Measurements from ENCODE around the gene GOLGA6L9.

DNA sequence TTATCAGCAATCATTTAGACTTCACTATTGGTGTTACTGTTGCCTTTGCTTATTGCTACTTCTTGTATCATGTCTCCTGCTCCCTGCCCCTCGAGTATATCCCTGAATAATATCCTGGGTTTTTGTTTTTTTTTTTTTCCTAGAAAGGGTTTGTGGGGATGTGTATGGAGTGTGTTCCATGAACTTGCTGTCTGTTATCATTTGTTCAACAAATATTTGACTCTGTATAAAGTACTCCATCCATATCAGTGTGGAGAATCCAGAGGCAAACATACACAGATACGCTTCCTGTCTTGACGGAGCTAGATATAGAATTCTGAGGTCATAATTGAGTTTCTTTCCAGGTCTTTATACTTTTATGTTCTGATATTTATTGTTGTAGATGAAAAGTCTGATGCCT is 31.8 kb upstream of the GOLGA6L9 start:
- TF ChIP-seq ZFP30 (CRISPR knock-in tag; IDR thresholded peaks at IDR 0.05) (no peak), SNAI2 (CRISPR knock-in tag; IDR thresholded peaks at IDR 0.05) (no peak), ESRRG (CRISPR knock-in tag; IDR thresholded peaks at IDR 0.05) (no peak), ARNTL (CRISPR knock-in tag; IDR thresholded peaks at IDR 0.05; ENCODE audit: borderline replicate concordance, low read depth) (no peak), TCF4 (CRISPR knock-in tag; IDR thresholded peaks at IDR 0.05; ENCODE audit: borderline replicate concordance) (no peak)
- TF ChIP-seq, protein P1, sequence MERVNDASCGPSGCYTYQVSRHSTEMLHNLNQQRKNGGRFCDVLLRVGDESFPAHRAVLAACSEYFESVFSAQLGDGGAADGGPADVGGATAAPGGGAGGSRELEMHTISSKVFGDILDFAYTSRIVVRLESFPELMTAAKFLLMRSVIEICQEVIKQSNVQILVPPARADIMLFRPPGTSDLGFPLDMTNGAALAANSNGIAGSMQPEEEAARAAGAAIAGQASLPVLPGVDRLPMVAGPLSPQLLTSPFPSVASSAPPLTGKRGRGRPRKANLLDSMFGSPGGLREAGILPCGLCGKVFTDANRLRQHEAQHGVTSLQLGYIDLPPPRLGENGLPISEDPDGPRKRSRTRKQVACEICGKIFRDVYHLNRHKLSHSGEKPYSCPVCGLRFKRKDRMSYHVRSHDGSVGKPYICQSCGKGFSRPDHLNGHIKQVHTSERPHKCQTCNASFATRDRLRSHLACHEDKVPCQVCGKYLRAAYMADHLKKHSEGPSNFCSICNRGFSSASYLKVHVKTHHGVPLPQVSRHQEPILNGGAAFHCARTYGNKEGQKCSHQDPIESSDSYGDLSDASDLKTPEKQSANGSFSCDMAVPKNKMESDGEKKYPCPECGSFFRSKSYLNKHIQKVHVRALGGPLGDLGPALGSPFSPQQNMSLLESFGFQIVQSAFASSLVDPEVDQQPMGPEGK (CRISPR knock-in tag; IDR thresholded peaks at IDR 0.05; ENCODE audit: borderline replicate concordance) = no peak

Measured in SK-N-SH treated with all-trans-retinoic acid at 6 μM for 48 hours (cell line).